ENCODE measurements around the gene ELOVL2. TPM values are rescaled to one million over a fixed set of nuclear protein-coding genes. Genes with fewer than 3 reads are reported as not detected.
"Not testable (repeated sequence)": the region's sequence is repeated elsewhere in the genome, so short reads cannot be mapped to it uniquely, and the experiment has no call there.

ELOVL2 gene
- total RNA-seq, 1 donor from 2014 or later, result under 0.01 TPM

- no peak for DNase-seq
Measured at GRCh38 chr6:11021003-11021402, 23.1 kb downstream of the ELOVL2 start.

GRCh38 chr6:11018225-11018624 is 25.9 kb downstream of the ELOVL2 start:
- no peak for DNase-seq

- no peak for DNase-seq
Measured at GRCh38 chr6:11017090-11017489, 27.0 kb downstream of the ELOVL2 start.

DNA sequence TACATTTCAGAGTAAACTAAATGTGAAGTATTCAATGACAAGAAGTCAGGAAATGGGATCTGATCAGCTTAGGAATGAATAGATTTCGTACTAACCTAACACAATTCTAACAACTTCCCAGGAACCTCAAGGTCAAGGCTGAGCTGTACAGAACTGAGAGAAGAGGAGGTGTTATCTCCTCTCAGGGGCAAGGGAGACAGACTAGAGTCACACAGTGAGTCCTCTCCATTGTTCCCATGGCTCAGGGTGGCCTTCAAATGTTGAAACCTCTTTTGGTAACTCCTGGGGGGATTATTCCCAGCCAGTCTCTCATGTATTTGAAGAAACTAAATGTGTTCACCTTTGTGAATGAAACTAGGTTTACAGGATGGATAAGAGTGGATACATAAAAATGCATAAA is 27.7 kb downstream of the ELOVL2 start:
- DNase-seq, result no peak

- DNase-seq, result no peak
Measured at GRCh38 chr6:11015102-11015501, 29.0 kb downstream of the ELOVL2 start.

- no peak for DNase-seq
Measured at GRCh38 chr6:11013721-11014070, 30.4 kb downstream of the ELOVL2 start.

DNA sequence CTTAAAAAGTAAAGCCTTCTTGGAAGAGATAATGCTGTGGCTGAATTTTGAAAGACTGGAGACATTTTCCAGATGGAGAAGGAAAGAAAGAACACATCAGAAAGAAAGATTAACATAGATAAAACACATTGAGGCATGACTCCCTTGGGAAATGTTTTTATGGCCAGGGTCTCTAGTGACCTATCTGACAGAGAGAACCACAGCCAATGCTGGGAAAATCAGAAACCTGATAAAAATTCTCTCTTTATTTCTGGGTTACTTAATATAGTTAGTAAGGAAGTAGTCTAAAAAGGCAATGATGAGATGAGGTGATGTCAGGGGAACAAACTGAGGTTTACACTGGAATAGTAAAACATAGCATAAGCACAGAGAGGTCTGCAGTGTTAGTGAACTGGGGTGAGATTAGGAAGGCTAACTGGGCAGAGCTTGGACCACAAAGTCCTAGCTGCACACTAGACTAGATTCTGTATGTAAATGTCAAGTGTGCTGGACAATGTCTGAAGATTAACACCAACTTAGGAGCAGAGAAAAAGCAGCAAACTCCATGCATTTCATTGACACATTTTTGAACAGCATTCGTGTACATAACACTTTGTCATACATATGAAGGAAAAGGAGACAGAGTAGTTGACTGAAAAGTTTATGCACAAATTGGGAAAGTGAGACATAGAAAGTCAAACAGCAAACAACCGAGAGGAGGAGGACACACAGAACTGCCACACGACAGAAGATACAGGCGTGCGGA is 31.0 kb downstream of the ELOVL2 start:
- no peak for DNase-seq

DNA sequence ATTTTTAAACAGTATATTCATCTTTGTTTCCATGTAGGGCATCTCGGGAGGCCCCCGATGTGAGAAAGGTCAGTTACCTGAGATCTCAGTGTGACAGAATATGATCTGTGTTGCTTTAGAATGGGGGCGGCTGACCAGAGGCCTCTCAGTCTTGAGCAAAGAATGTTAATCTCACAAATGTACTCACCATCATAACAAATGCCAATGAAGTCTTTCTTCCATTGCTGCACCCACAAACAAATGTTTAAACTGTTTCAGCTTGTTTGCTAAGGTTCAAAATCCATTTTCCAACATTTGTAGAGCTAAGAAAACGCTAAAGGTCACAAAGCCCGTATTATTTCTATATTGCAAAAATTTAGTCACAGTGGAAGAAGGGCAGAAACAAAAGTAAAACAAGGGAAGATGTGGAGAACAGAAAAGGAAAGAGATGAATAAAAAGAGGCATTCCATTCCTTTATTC is 31.8 kb downstream of the ELOVL2 start:
- DNase-seq, result no peak

- DNase-seq, result no peak
Measured at GRCh38 chr6:11011787-11012234, 32.3 kb downstream of the ELOVL2 start.

DNA sequence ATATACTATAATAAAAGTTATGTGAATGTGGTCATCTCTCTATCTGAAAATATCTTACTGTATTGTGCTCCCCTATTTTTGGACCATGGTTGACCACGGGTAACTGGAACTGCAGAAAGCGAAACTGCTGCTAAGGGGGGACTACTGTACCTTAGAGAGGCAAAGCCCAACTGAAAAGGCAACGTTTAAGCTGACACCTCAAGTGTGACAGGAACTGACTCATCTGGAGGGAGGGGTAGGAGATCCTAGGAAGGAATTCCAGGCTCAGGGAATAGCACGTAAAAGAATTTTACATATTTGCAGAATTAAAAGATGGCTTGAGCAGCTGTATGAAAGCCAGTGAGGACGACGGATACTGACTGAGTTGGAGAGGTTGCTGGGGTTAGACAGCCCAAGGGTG is 34.8 kb downstream of the ELOVL2 start:
- DNase-seq, result peak; percentile 28

- no peak for DNase-seq
Measured at GRCh38 chr6:11008821-11009220, 35.3 kb downstream of the ELOVL2 start.

- peak; percentile 15 for DNase-seq
Measured at GRCh38 chr6:11007715-11008608, 36.1 kb downstream of the ELOVL2 start.

DNA sequence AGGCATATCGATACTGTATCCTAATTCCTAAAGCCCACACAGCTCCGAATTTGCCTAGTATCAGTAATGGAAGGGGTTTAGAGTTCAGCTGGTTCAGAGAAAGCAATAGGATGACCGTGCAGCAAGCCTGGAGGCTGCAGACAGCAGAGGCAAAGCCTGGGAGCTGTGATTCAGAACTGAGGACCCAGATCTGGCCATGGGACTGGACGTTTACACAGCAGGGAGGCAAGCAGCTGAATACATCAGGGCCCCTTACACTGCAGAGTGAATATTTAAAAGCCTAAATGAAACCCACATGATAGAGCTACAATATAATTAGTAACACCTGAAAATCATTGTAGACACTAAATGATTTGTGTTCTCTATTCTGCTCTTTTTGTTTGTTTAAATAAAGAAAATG is 38.0 kb downstream of the ELOVL2 start:
- DNase-seq, result no peak

DNA sequence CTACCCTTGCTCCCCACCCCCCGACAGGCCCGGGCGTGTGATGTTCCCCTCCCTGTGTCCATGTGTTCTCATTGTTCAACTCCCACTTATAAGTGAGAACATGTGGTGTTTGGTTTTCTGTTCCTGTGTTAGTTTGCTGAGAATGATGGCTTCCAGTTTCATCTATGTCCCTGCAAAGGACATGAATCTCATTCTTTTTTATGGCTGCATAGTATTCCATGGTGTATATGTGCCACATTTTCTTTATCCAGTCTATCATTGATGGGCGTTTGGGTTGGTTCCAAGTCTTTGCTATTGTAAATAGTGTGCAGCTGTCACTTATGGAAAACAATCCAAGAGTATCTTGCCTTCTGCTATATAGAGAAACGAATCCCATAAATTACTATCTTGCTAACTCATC is 40.8 kb downstream of the ELOVL2 start:
- DNase-seq, result not testable (repeated sequence)

GRCh38 chr6:11002176-11002575 is 41.9 kb downstream of the ELOVL2 start:
- DNase-seq, result no peak

DNA sequence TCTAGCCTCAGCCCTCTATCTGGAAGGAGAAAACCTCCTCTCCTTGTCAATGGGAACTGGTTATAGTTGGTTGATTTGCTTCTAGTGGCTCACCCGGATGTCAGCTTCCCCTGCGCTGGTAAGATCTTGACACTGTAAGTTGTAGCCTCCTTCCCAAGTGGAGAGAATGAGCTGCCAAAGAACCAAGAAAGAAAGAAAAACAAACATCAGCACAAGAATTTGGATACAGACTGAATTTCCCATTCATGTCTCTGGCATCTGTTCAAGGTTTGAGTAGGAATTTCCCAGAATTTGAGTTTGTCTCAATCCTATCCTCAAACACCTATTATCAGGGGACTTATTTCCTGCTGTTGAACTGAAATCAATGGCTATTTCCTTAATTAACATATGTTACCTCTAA is 44.1 kb downstream of the ELOVL2 start:
- DNase-seq, result peak; percentile 1

DNA sequence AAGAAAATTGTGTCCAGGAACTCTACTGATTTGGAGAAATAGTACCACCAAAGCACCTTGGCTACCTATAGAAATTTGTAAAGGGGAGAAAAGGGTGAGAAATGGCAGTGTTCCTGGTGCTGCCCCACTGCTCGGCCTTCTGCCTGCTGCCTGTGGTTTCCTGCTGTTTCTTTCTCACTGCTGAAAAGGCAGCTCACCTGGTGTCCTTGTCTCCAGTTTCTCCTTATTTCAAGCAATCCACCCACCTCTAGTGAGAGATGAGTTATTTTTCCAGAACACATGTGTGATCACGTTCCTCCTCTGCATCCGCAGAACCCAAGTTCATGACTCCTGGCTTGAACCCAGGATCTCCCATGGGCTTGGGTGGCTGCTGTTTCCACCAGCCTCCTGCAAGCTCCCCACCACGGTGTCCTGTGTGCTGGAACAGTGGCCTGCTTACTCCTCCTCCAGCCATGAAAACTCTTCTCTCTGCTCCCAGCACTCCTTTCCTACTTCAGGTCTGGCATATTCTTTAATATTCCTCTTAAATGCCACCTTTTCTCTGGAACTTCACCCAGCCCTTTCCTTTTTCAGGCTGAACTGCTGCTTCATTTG is 48.9 kb downstream of the ELOVL2 start:
- DNase-seq, result no peak

DNA sequence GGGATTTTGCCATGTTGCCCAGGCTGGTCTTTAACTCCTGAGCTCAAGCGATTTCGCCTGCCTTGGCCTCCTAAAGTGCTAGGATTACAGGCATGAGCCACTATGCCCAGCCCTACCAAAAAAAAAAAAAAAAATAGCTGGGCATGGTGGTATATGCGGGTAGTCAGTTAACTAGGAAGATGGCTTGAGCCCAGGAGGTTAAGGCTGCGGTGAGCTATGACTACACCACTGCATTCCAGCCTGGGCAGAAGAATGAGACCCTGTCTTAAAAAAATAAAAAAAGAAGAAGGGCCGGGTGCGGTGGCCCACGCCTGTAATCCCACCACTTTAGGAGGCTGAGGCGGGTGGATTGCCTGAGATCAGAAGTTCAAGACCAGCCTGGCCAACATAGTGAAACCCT is 50.2 kb downstream of the ELOVL2 start:
- no peak for DNase-seq

DNA sequence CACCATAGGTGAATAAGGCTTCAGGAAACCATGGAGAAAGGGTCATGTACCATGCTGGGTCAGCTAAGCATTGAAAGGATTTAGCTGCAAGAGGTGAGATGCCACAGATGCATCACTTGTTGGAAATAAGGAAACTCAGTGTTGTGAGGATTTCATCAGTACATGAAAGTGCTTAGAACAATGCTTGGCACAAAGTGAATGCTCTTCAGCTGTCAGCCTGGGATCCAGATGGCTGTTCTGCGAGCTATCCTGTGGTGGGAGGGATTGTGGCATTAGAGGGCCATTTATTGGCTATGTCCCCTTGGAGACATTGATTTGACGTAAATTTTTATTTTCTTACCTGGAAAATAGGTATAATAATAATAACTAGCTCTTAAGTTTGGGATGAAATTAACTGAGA is 53.0 kb downstream of the ELOVL2 start:
- DNase-seq, result no peak

- DNase-seq, result no peak
Measured at GRCh38 chr6:10989587-10989986, 54.5 kb downstream of the ELOVL2 start.

DNA sequence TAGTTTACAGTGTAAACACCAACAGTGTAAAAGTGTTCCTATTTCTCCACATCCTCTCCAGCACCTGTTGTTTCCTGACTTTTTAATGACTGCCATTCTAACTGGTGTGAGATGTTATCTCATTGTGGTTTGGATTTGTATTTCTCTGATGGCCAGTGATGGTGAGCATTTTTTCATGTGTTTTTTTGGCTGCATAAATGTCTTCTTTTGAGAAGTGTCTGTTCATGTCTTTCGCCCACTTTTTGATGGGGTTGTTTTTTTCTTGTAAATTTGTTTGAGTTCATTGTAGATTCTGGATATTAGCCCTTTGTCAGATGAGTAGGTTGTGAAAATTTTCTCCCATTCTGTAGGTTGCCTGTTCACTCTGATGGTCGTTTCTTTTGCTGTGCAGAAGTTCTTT is 59.1 kb downstream of the ELOVL2 start:
- not testable (repeated sequence) for DNase-seq

- DNase-seq, result no peak
Measured at GRCh38 chr6:10981409-10981808, 62.7 kb downstream of the ELOVL2 start.

- DNase-seq, result no peak
Measured at GRCh38 chr6:10979603-10980002, 64.5 kb downstream of the ELOVL2 start.

Measured in dermis blood vessel endothelial cell (primary cell).